IMR-90 (cell line): ENCODE data around the gene ADAM12. TPM values are rescaled to one million over a fixed set of nuclear protein-coding genes. Genes with fewer than 3 reads are reported as not detected.

Source experiments
- ATAC-seq: fragments of 200-7000 bp; cut with Tn5 transposase; 2 replicates; pipeline ENCODE4 v1.9.1; 2020; ENCODE audit warnings: low read depth, mild to moderate bottlenecking, moderate library complexity
- BruUV-seq: library from RNA; stranded (reverse); fragments of 400-500 nt; replicated peaks from 2 replicates; lab custom pipeline; 2021; lab: Mats Ljungman, UMichigan
- CTCF ChIA-PET: fragments of 300-600 bp; formaldehyde crosslinking; extraction: SDS; loops from one replicate; lab custom pipeline; 2021; ENCODE audit warnings: antibody characterized with exemption; lab: Yijun Ruan, JAX
- POLR2A ChIA-PET: fragments of 300-600 bp; sonication (Branson Sonifier 250); formaldehyde crosslinking; loops from one replicate; lab custom pipeline; 2022; ENCODE audit warnings: antibody characterized with exemption; ENCODE audit not compliant: unreplicated experiment; lab: Charles Lee
- DNase-seq: peaks from one replicate; pipeline ENCODE4 v3.0.0; 2013
- H2AFZ ChIP-seq: replicated peaks from 2 replicates; pipeline ENCODE3; 2013; ENCODE audit warnings: low read length, mild to moderate bottlenecking; ENCODE audit not compliant: poor library complexity
- H2AK5ac ChIP-seq: 2 replicates; pipeline ENCODE4 v1.6.1; 2013; ENCODE audit warnings: low read depth, low read length, inconsistent platforms
- H2AK9ac ChIP-seq: replicated peaks from 2 replicates; pipeline ENCODE3; 2013; ENCODE audit warnings: mild to moderate bottlenecking, low read depth, low read length, moderate library complexity; ENCODE audit not compliant: poor library complexity
- H2BK120ac ChIP-seq: 2 replicates; pipeline ENCODE4 v1.6.1; 2013; ENCODE audit warnings: low read depth, low read length, inconsistent platforms
- H2BK15ac ChIP-seq: 3 replicates; pipeline ENCODE4 v1.6.1; 2013; ENCODE audit warnings: low read depth, low read length, inconsistent platforms
- H2BK20ac ChIP-seq: 2 replicates; pipeline ENCODE4 v1.6.1; 2013; ENCODE audit warnings: low read depth, mild to moderate bottlenecking, inconsistent platforms, low read length, moderate library complexity
- H2BK5ac ChIP-seq: 2 replicates; pipeline ENCODE4 v1.6.1; 2013; ENCODE audit warnings: mild to moderate bottlenecking, low read depth, low read length, inconsistent platforms; ENCODE audit not compliant: poor library complexity, severe bottlenecking
- H3K14ac ChIP-seq: replicated peaks from 2 replicates; pipeline ENCODE4 v1.6.1; 2013; ENCODE audit warnings: low read depth, low read length, inconsistent platforms
- H3K18ac ChIP-seq: 2 replicates; pipeline ENCODE4 v1.6.1; 2013; ENCODE audit warnings: low read depth, low read length, control low read depth
- H3K23ac ChIP-seq: 2 replicates; pipeline ENCODE4 v1.6.1; 2013; ENCODE audit warnings: low read depth, low read length, inconsistent platforms
- H3K27ac ChIP-seq: 2 replicates; pipeline ENCODE4 v1.5.1; 2013; ENCODE audit warnings: mild to moderate bottlenecking, control low read depth, low read length; ENCODE audit not compliant: insufficient read depth
- H3K27me3 ChIP-seq: 2 replicates; pipeline ENCODE4 v1.6.1; 2013; ENCODE audit warnings: low read length; ENCODE audit not compliant: control insufficient read depth, insufficient read depth
- H3K36me3 ChIP-seq: 2 replicates; pipeline ENCODE4 v1.6.1; 2013; ENCODE audit warnings: low read length, mixed read lengths; ENCODE audit not compliant: control insufficient read depth, insufficient read depth
- H3K4ac ChIP-seq: 2 replicates; pipeline ENCODE4 v1.6.1; 2013; ENCODE audit warnings: low read depth, low read length, inconsistent platforms
- H3K4me1 ChIP-seq: 2 replicates; pipeline ENCODE4 v1.6.1; 2013; ENCODE audit warnings: low read length, mixed read lengths; ENCODE audit not compliant: control insufficient read depth, insufficient read depth
- H3K4me2 ChIP-seq: 2 replicates; pipeline ENCODE4 v1.6.1; 2013; ENCODE audit warnings: low read depth, mild to moderate bottlenecking, control low read depth, low read length, moderate library complexity
- H3K4me3 ChIP-seq: 2 replicates; pipeline ENCODE4 v1.5.1; 2013; ENCODE audit warnings: low read depth, mild to moderate bottlenecking, control low read depth, low read length, moderate library complexity; ENCODE audit not compliant: insufficient read depth
- H3K56ac ChIP-seq: 2 replicates; pipeline ENCODE4 v1.6.1; 2013; ENCODE audit warnings: low read length, inconsistent platforms; ENCODE audit not compliant: insufficient read depth; ENCODE audit errors: extremely low read depth
- H3K79me1 ChIP-seq, 2 experiments: 2 replicates each; pipeline ENCODE4 v1.6.1; 2013; ENCODE audit warnings: low read length in 2 of 2, inconsistent platforms in 1 of 2, low read depth in 1 of 2
- H3K9ac ChIP-seq: 2 replicates; pipeline ENCODE4 v1.6.1; 2013; ENCODE audit warnings: low read depth, low read length, control low read depth
- H3K9me1 ChIP-seq: 2 replicates; pipeline ENCODE4 v1.6.1; 2013; ENCODE audit warnings: low read length, inconsistent platforms; ENCODE audit not compliant: insufficient read depth
- H3K9me3 ChIP-seq: 2 replicates; pipeline ENCODE4 v1.6.1; 2013; ENCODE audit warnings: low read length; ENCODE audit not compliant: control insufficient read depth, insufficient read depth
- H4K20me1 ChIP-seq: 2 replicates; pipeline ENCODE4 v1.6.1; 2013; ENCODE audit warnings: low read length, inconsistent platforms; ENCODE audit not compliant: insufficient read depth
- H4K5ac ChIP-seq: 2 replicates; pipeline ENCODE4 v1.6.1; 2013; ENCODE audit warnings: mild to moderate bottlenecking, low read depth, low read length, control low read depth
- H4K8ac ChIP-seq, 2 experiments: 2 replicates each; pipeline ENCODE4 v1.6.1; 2013; ENCODE audit warnings: low read depth in 2 of 2, low read length in 2 of 2, control low read depth in 1 of 2, inconsistent platforms in 1 of 2
- H4K91ac ChIP-seq: 2 replicates; pipeline ENCODE4 v1.6.1; 2013; ENCODE audit warnings: low read depth, low read length, inconsistent platforms; ENCODE audit not compliant: insufficient read depth
- BHLHE40 ChIP-seq: fragments of 150-350 bp; IDR thresholded peaks from 2 replicates; pipeline ENCODE4 v1.6.1; 2016; ENCODE audit warnings: mild to moderate bottlenecking, low read depth, low read length
- CHD1 ChIP-seq: IDR thresholded peaks from 2 replicates; pipeline ENCODE4 v1.6.1; 2012; ENCODE audit warnings: low read depth, low read length, improper control_type of control experiment
- CTCF ChIP-seq: conservative IDR thresholded peaks from 2 replicates; pipeline ENCODE4 v1.5.1; 2012; ENCODE audit warnings: mild to moderate bottlenecking, low read depth, low read length, improper control_type of control experiment
- FOS ChIP-seq: fragments of 150-350 bp; IDR thresholded peaks from 2 replicates; pipeline ENCODE4 v1.6.1; 2016; ENCODE audit warnings: low read depth, low read length
- MAZ ChIP-seq: IDR thresholded peaks from 2 replicates; pipeline ENCODE4 v1.6.1; 2012; ENCODE audit warnings: low read depth, mild to moderate bottlenecking, low read length, improper control_type of control experiment, moderate library complexity, borderline replicate concordance
- MXI1 ChIP-seq: IDR thresholded peaks from 2 replicates; pipeline ENCODE4 v1.6.1; 2012; ENCODE audit warnings: low read depth, mild to moderate bottlenecking, low read length, moderate library complexity, borderline replicate concordance
- POLR2A ChIP-seq: IDR thresholded peaks from 2 replicates; pipeline ENCODE4 v1.6.1; 2012; ENCODE audit warnings: mild to moderate bottlenecking, low read depth, low read length
- RAD21 ChIP-seq: IDR thresholded peaks from 2 replicates; pipeline ENCODE4 v1.6.1; 2012; ENCODE audit warnings: low read length, improper control_type of control experiment
- RCOR1 ChIP-seq: IDR thresholded peaks from 2 replicates; pipeline ENCODE4 v1.6.1; 2012; ENCODE audit warnings: mild to moderate bottlenecking, low read length, improper control_type of control experiment; ENCODE audit not compliant: insufficient replicate concordance
- RFX5 ChIP-seq: IDR thresholded peaks from 2 replicates; pipeline ENCODE4 v1.8.0; 2012; ENCODE audit warnings: low read depth, mild to moderate bottlenecking, low read length, moderate library complexity
- SMC3 ChIP-seq: fragments of 150-350 bp; IDR thresholded peaks from 2 replicates; pipeline ENCODE4 v1.6.1; 2016; ENCODE audit warnings: low read depth, mild to moderate bottlenecking, antibody characterized with exemption, low read length, moderate library complexity
- USF2 ChIP-seq: fragments of 150-350 bp; IDR thresholded peaks from 2 replicates; pipeline ENCODE4 v1.6.1; 2017; ENCODE audit warnings: mild to moderate bottlenecking, antibody characterized with exemption, low read length, low read depth
- WGBS, 2 experiments: methylation state at CpG; one replicate each; pipeline versions ENCODE4 v1.1.5 to v1.1.7; 2013; ENCODE audit warnings: missing lambda C conversion rate in 2 of 2; ENCODE audit not compliant: insufficient read length in 1 of 2; ENCODE audit errors: extremely low coverage in 2 of 2; 5-methylcytosine and 5-hydroxymethylcytosine counted together
- dilution Hi-C: fragments of 300-500 bp; cut with HindIII; formaldehyde crosslinking; loops from one replicate; pipeline ENCODE4 v1.14.3; 2018; ENCODE audit warnings: low sequenced_read_pairs; ENCODE audit not compliant: unreplicated experiment
- in situ Hi-C: fragments of 300-500 bp; cut with MboI; formaldehyde crosslinking; loops from 3 replicates; pipeline ENCODE4 v1.14.3; 2019; ENCODE audit warnings: low sequenced_read_pairs, inconsistent platforms, mixed read lengths
- intact Hi-C: fragments of 100-400 bp; cut with micrococcal nuclease; formaldehyde crosslinking; loops from 2 replicates; pipeline ENCODE4 v1.10.0; 2022
- polyA plus RNA-seq, 3 experiments: library from polyadenylated mRNA; depleted of rRNA; stranded (reverse); fragments of >200 nt; gene quantifications; 2 replicates each; pipeline ENCODE4 v1.2.3, GENCODE V29; 2012; ENCODE audit warnings: low replicate concordance in 1 of 3
- total RNA-seq: library from RNA; depleted of rRNA; stranded (reverse); fragments of >200 nt; gene quantifications from 2 replicates; pipeline ENCODE4 v1.2.3, GENCODE V29; 2012

ADAM12 gene
- total and polyA plus RNA-seq, 2 of the 4 experiments (the other 2 are of a cell fraction), result 9.6 to 10.2 TPM

- CTCF ChIA-PET, result interaction anchor here (0.7 to 1.3 kb wide), 2 partner anchors 228 to 537 kb away, joined by 3 to 4 read pairs; no protein-coding TSS in a partner anchor
Measured at GRCh38 chr10:126158133-126158892, 230.0 kb downstream of the ADAM12 start.

More at GRCh38 chr10:126158133-126158892, 230.0 kb downstream of the ADAM12 start:
- H3K4me1 ChIP-seq, result peaks cover 4% of the 10 kb centered on the region; the same call in 1 of the 2 replicates
- H2BK15ac ChIP-seq, result no peak overlapping the region
- H3K4me2 ChIP-seq, result no peak overlapping the region
- H3K27ac ChIP-seq, result no peak overlapping the region
- no peak overlapping the region for H2AK5ac ChIP-seq
- no peaks in the 10 kb centered on the region; the same call in 1 of the 2 replicates for H4K20me1 ChIP-seq
- intact Hi-C loops, result no loop called here
- H3K23ac ChIP-seq, result no peak overlapping the region
- H3K9me1 ChIP-seq, result no peaks in the 10 kb centered on the region
- no peak overlapping the region for H3K4me3 ChIP-seq
- BruUV-seq, result no TSS peak
- no peak overlapping the region for H3K14ac ChIP-seq
- no peak overlapping the region for H2AK9ac ChIP-seq
- peaks cover 10% of the 10 kb centered on the region for H3K27me3 ChIP-seq
- TF ChIP-seq CTCF (no peak), RCOR1 (no peak), MAZ (no peak), RFX5 (no peak), POLR2A (no peak), RAD21 (no peak), USF2 (no peak), BHLHE40 (no peak), CHD1 (no peak), MXI1 (no peak), SMC3 (no peak), FOS (no peak)
- H2BK5ac ChIP-seq, result no peak overlapping the region
- DNase-seq, result no peak
- H3K36me3 ChIP-seq, result no peaks in the 10 kb centered on the region
- no peak for ATAC-seq
- in situ Hi-C loops, result no loop called here
- no peak overlapping the region for H2BK120ac ChIP-seq
- H4K5ac ChIP-seq, result no peak overlapping the region
- H2BK20ac ChIP-seq, result no peak overlapping the region
- H4K8ac ChIP-seq, result no peak overlapping the region
- no peak overlapping the region for H3K9ac ChIP-seq
- H3K4ac ChIP-seq, result no peak overlapping the region
- no peak overlapping the region for H3K56ac ChIP-seq
- dilution Hi-C loops, result no loop called here
- H4K91ac ChIP-seq, result no peak overlapping the region
- H3K18ac ChIP-seq, result no peak overlapping the region
- no peaks in the 10 kb centered on the region for H3K79me1 ChIP-seq
- 70% methylated on average over 13 of the region's 20 CpGs; no CpG with 5 or more reads in 1 of the 2 experiments for WGBS, 2 experiments
- no peak overlapping the region for H2AFZ ChIP-seq
- H3K9me3 ChIP-seq, result no peaks in the 10 kb centered on the region
- POLR2A ChIA-PET, result no interaction called here
